Activated T-cell treated with anti-CD3 and anti-CD28 coated beads for 24 hours (primary cell): Measurements from ENCODE around the gene TRAIP.
A peak's percentile ranks its signal among the peaks of the same experiment; 100 is the strongest.
"Not testable (repeated sequence)": the region's sequence is repeated elsewhere in the genome, so short reads cannot be mapped to it uniquely, and the experiment has no call there.

Source experiments
- DNase-seq: peaks from one replicate; pipeline ENCODE4 v3.0.0-alpha.2; 2020; ENCODE audit warnings: low read depth

The TRAIP gene

GRCh38 chr3:49856181-49857005 lies at the start of gene TRAIP:
TRAIP (minus strand) TSS chr3:49856564; CDS start chr3:49856453, 111 bp downstream.
- peak; percentile 90 for DNase-seq

GRCh38 chr3:49904448-49904847 lies 48.1 kb upstream of the TRAIP start:
- DNase-seq: not testable (repeated sequence)

- peak; percentile 72 for DNase-seq
Observed at GRCh38 chr3:49903451-49904424, 47.4 kb upstream of the TRAIP start, which contains the start of gene MST1R. MST1R (minus strand) TSS chr3:49903873; CDS start chr3:49903609, 264 bp downstream.

GRCh38 chr3:49902511-49903345 lies 46.4 kb upstream of the TRAIP start:
- no peak for DNase-seq

GRCh38 chr3:49901366-49902339 lies 45.3 kb upstream of the TRAIP start:
- no peak for DNase-seq

- DNase-seq: no peak
Observed at GRCh38 chr3:49900491-49901153, 44.3 kb upstream of the TRAIP start.

GRCh38 chr3:49899815-49900214 lies 43.5 kb upstream of the TRAIP start:
- DNase-seq: no peak

- no peak for DNase-seq
Observed at GRCh38 chr3:49898991-49899390, 42.6 kb upstream of the TRAIP start.

- no peak for DNase-seq
Observed at GRCh38 chr3:49896345-49896744, 40.0 kb upstream of the TRAIP start.

GRCh38 chr3:49895791-49896190 lies 39.4 kb upstream of the TRAIP start:
- no peak for DNase-seq

GRCh38 chr3:49889296-49889695 lies 32.9 kb upstream of the TRAIP start:
- no peak for DNase-seq

GRCh38 chr3:49886922-49887265 lies 30.5 kb upstream of the TRAIP start:
- no peak for DNase-seq

GRCh38 chr3:49883998-49884397 lies 27.6 kb upstream of the TRAIP start:
- no peak for DNase-seq

GRCh38 chr3:49882166-49882565 lies 25.8 kb upstream of the TRAIP start:
- DNase-seq: no peak

GRCh38 chr3:49880581-49881315 lies 24.4 kb upstream of the TRAIP start:
- no peak for DNase-seq

GRCh38 chr3:49879721-49880120 lies 23.4 kb upstream of the TRAIP start:
- no peak for DNase-seq

- DNase-seq: no peak
Observed at GRCh38 chr3:49878686-49879085, 22.3 kb upstream of the TRAIP start.

GRCh38 chr3:49877716-49878115 lies 21.4 kb upstream of the TRAIP start:
- DNase-seq: no peak

- DNase-seq: no peak
Observed at GRCh38 chr3:49876567-49876966, 20.2 kb upstream of the TRAIP start.
